ENCODE measurements around the gene EVA1B.

Gene EVA1B

GRCh38 chr1:36305915-36306209 is 17.6 kb downstream of the EVA1B start:
- no peak overlapping the region for H3K9ac ChIP-seq
- H3K27me3 ChIP-seq: no peaks in the 10 kb centered on the region
- H3K4me2 ChIP-seq: peak overlapping the region; percentile 96
- peaks cover 41% of the 10 kb centered on the region for H3K36me3 ChIP-seq
- peaks cover 45% of the 10 kb centered on the region for H4K20me1 ChIP-seq
- H3K9me3 ChIP-seq: no peaks in the 10 kb centered on the region
- H3K4me3 ChIP-seq: peak overlapping the region; percentile 79
- peaks cover 31% of the 10 kb centered on the region for H3K4me1 ChIP-seq
- no peak overlapping the region for H3K27ac ChIP-seq
- no peak for TF ChIP-seq Cebpa-rat (IDR thresholded peaks at IDR 0.05)

- no peaks in the 10 kb centered on the region for H3K27me3 ChIP-seq
These were observed 18.2 kb downstream of the EVA1B start for GRCh38 chr1:36304970-36305914.

GRCh38 chr1:36304521-36304920 is 18.9 kb downstream of the EVA1B start:
- no peak for TF ChIP-seq Cebpa-rat (IDR thresholded peaks at IDR 0.05)

More at GRCh38 chr1:36304970-36305914, 18.2 kb downstream of the EVA1B start:
- no peak for TF ChIP-seq Cebpa-rat (IDR thresholded peaks at IDR 0.05)
- Histone ChIP-seq H3K9me3 (no peaks in the 10 kb centered on the region), H3K36me3 (peaks cover 47% of the 10 kb centered on the region), H3K4me1 (peaks cover 31% of the 10 kb centered on the region), H3K4me3 (no peak overlapping the region), H3K4me2 (peak overlapping the region; percentile 96; the same call in 1 of the 2 replicates), H3K27ac (no peak overlapping the region), H4K20me1 (peaks cover 51% of the 10 kb centered on the region), H3K9ac (no peak overlapping the region)

GRCh38 chr1:36303650-36304360 is 19.6 kb downstream of the EVA1B start:
- Histone ChIP-seq H3K4me2 (no peak overlapping the region), H3K27ac (no peak overlapping the region), H3K4me3 (no peak overlapping the region), H3K9me3 (no peaks in the 10 kb centered on the region), H3K27me3 (no peaks in the 10 kb centered on the region), H3K36me3 (peaks cover 61% of the 10 kb centered on the region), H3K4me1 (peaks cover 31% of the 10 kb centered on the region), H4K20me1 (peaks cover 57% of the 10 kb centered on the region), H3K9ac (no peak overlapping the region)
- no peak for TF ChIP-seq Cebpa-rat (IDR thresholded peaks at IDR 0.05)

More at GRCh38 chr1:36304521-36304920, 18.9 kb downstream of the EVA1B start:
- Histone ChIP-seq H3K27ac (no peak overlapping the region), H3K36me3 (peaks cover 54% of the 10 kb centered on the region), H3K9me3 (no peaks in the 10 kb centered on the region), H3K9ac (no peak overlapping the region), H3K4me2 (no peak overlapping the region), H3K4me1 (peaks cover 31% of the 10 kb centered on the region), H3K4me3 (no peak overlapping the region), H3K27me3 (no peaks in the 10 kb centered on the region), H4K20me1 (peaks cover 55% of the 10 kb centered on the region)

- H3K27ac ChIP-seq: no peak overlapping the region
- no peaks in the 10 kb centered on the region for H3K27me3 ChIP-seq
- H4K20me1 ChIP-seq: peaks cover 63% of the 10 kb centered on the region
- H3K4me2 ChIP-seq: no peak overlapping the region
- peaks cover 67% of the 10 kb centered on the region for H3K36me3 ChIP-seq
- H3K4me1 ChIP-seq: peaks cover 25% of the 10 kb centered on the region
- H3K4me3 ChIP-seq: no peak overlapping the region
- H3K9me3 ChIP-seq: no peaks in the 10 kb centered on the region
- H3K9ac ChIP-seq: no peak overlapping the region
- TF ChIP-seq Cebpa-rat (IDR thresholded peaks at IDR 0.05): no peak
These were observed 20.2 kb downstream of the EVA1B start for GRCh38 chr1:36303244-36303643.

GRCh38 chr1:36301220-36301619 is 22.2 kb downstream of the EVA1B start:
- TF ChIP-seq Cebpa-rat (IDR thresholded peaks at IDR 0.05): no peak
- H3K9ac ChIP-seq: no peak overlapping the region
- H3K36me3 ChIP-seq: peaks cover 87% of the 10 kb centered on the region
- H4K20me1 ChIP-seq: peaks cover 63% of the 10 kb centered on the region
- no peaks in the 10 kb centered on the region for H3K27me3 ChIP-seq
- H3K4me2 ChIP-seq: no peak overlapping the region
- no peak overlapping the region for H3K27ac ChIP-seq
- H3K9me3 ChIP-seq: no peaks in the 10 kb centered on the region
- peaks cover 11% of the 10 kb centered on the region for H3K4me1 ChIP-seq
- no peak overlapping the region for H3K4me3 ChIP-seq

GRCh38 chr1:36300526-36300925 is 22.9 kb downstream of the EVA1B start:
- Histone ChIP-seq H3K9me3 (no peaks in the 10 kb centered on the region), H4K20me1 (peaks cover 63% of the 10 kb centered on the region), H3K4me3 (no peak overlapping the region), H3K27ac (no peak overlapping the region), H3K4me2 (no peak overlapping the region), H3K36me3 (peaks cover 92% of the 10 kb centered on the region), H3K4me1 (peaks cover 4% of the 10 kb centered on the region; the same call in 1 of the 2 replicates), H3K27me3 (no peaks in the 10 kb centered on the region), H3K9ac (no peak overlapping the region)
- TF ChIP-seq Cebpa-rat (IDR thresholded peaks at IDR 0.05): no peak

GRCh38 chr1:36298640-36299039 is 24.8 kb downstream of the EVA1B start:
- H3K27ac ChIP-seq: no peak overlapping the region
- H3K27me3 ChIP-seq: no peaks in the 10 kb centered on the region
- H3K36me3 ChIP-seq: peaks cover 100% of the 10 kb centered on the region
- H3K4me2 ChIP-seq: no peak overlapping the region
- H3K9ac ChIP-seq: no peak overlapping the region
- H3K4me3 ChIP-seq: no peak overlapping the region
- TF ChIP-seq Cebpa-rat (IDR thresholded peaks at IDR 0.05): no peak
- H3K4me1 ChIP-seq: no peaks in the 10 kb centered on the region
- peaks cover 52% of the 10 kb centered on the region for H4K20me1 ChIP-seq
- no peaks in the 10 kb centered on the region for H3K9me3 ChIP-seq

GRCh38 chr1:36297062-36297461 is 26.4 kb downstream of the EVA1B start:
- Histone ChIP-seq H3K4me1 (no peaks in the 10 kb centered on the region), H3K4me3 (no peak overlapping the region), H3K36me3 (peaks cover 100% of the 10 kb centered on the region), H3K9ac (no peak overlapping the region), H3K27ac (no peak overlapping the region), H3K4me2 (no peak overlapping the region), H4K20me1 (peaks cover 43% of the 10 kb centered on the region), H3K9me3 (no peaks in the 10 kb centered on the region), H3K27me3 (no peaks in the 10 kb centered on the region)
- TF ChIP-seq Cebpa-rat (IDR thresholded peaks at IDR 0.05): no peak

GRCh38 chr1:36295390-36295789 is 28.1 kb downstream of the EVA1B start:
- H3K27ac ChIP-seq: no peak overlapping the region
- peaks cover 100% of the 10 kb centered on the region for H3K36me3 ChIP-seq
- H3K9ac ChIP-seq: no peak overlapping the region

More at GRCh38 chr1:36295390-36295789, 28.1 kb downstream of the EVA1B start:
- H3K9me3 ChIP-seq: no peaks in the 10 kb centered on the region
- no peak overlapping the region for H3K4me2 ChIP-seq
- H3K4me1 ChIP-seq: no peaks in the 10 kb centered on the region
- peaks cover 49% of the 10 kb centered on the region for H4K20me1 ChIP-seq
- no peak for TF ChIP-seq Cebpa-rat (IDR thresholded peaks at IDR 0.05)
- no peaks in the 10 kb centered on the region for H3K27me3 ChIP-seq
- no peak overlapping the region for H3K4me3 ChIP-seq

All from BLaER1 (cell line).